ENCODE results near the gene TACC3. TPM values are rescaled to one million over a fixed set of nuclear protein-coding genes. Genes with fewer than 3 reads are reported as not detected.

Gene TACC3
- total RNA-seq, 1 experiment from 2014 or later, result 156 TPM

- no peaks in the 10 kb centered on the region for H3K36me3 Mint-ChIP-seq (ENCODE audit: insufficient read depth in 1 of 3, low read depth in 3 of 3)
- Histone ChIP-seq H3K27me3 (ENCODE audit: insufficient read depth, low read length) (no peaks in the 10 kb centered on the region), H2AFZ (ENCODE audit: low read length) (no peak overlapping the region), H2BK20ac (ENCODE audit: low read depth, low read length, poor library complexity, severe bottlenecking) (no peak overlapping the region), H4K91ac (ENCODE audit: insufficient read length, low read depth, low read length) (no peak overlapping the region), H3K4me1 (ENCODE audit: insufficient read depth, low read length) (no peaks in the 10 kb centered on the region), H3K9me3 (ENCODE audit: control insufficient read depth, low read depth, low read length) (no peaks in the 10 kb centered on the region), H3K4me2 (ENCODE audit: insufficient read depth, insufficient read length, low read length) (no peak overlapping the region), H3K79me1 (ENCODE audit: insufficient read depth, low read depth, low read length, poor library complexity, severe bottlenecking) (no peaks in the 10 kb centered on the region), H3K23me2 (ENCODE audit: insufficient read length, low read depth, low read length, poor library complexity, severe bottlenecking) (no peaks in the 10 kb centered on the region), H3K9ac (ENCODE audit: extremely low read depth, insufficient read length, low read length) (no peak overlapping the region), H3T11ph (ENCODE audit: low read length) (no peak overlapping the region), H3K14ac (ENCODE audit: insufficient read depth, low read length) (no peak overlapping the region), H3K18ac (ENCODE audit: insufficient read length, low read depth, low read length) (no peak overlapping the region), H2BK120ac (ENCODE audit: low read depth, low read length, poor library complexity, severe bottlenecking) (no peak overlapping the region), H4K5ac (ENCODE audit: insufficient read length, low read depth, low read length) (no peak overlapping the region), H2BK12ac (ENCODE audit: insufficient read length, low read depth, low read length) (no peak overlapping the region), H4K20me1 (ENCODE audit: control insufficient read depth, insufficient read depth, insufficient read length) (no peaks in the 10 kb centered on the region), H3K56ac (ENCODE audit: insufficient read length, low read depth, low read length) (no peak overlapping the region), H2BK5ac (ENCODE audit: insufficient read length, low read length) (no peak overlapping the region), H3K27ac (ENCODE audit: insufficient read length, low read depth, low read length) (no peak overlapping the region), H2BK15ac (ENCODE audit: low read depth, low read length) (no peak overlapping the region), H3K4ac (ENCODE audit: low read depth, low read length) (no peak overlapping the region), H3K23ac (ENCODE audit: insufficient read length, low read depth, low read length) (no peak overlapping the region), H2AK5ac (ENCODE audit: insufficient read length, low read length) (no peak overlapping the region), H3K79me2 (ENCODE audit: insufficient read depth, low read length) (no peaks in the 10 kb centered on the region), H4K8ac (replicated peaks; ENCODE audit: insufficient read length, low read depth, low read length) (no peak overlapping the region)
- WGBS (ENCODE audit: extremely low coverage, insufficient read length, low lambda C conversion rate), result no CpG with 5 or more reads among the region's 25 CpGs
- peaks cover 7% of the 10 kb centered on the region for H3K27me3 Mint-ChIP-seq (ENCODE audit: low read depth)
- DNase-seq, result no peak
- H3K27ac Mint-ChIP-seq, result no peak overlapping the region
- H3K9me3 Mint-ChIP-seq, result no peaks in the 10 kb centered on the region
- no peak overlapping the region for H3K4me3 Mint-ChIP-seq
- H3K4me1 Mint-ChIP-seq, result peaks cover 12 to 28% of the 10 kb centered on the region in 2 experiments
- TF ChIP-seq, protein P1, sequence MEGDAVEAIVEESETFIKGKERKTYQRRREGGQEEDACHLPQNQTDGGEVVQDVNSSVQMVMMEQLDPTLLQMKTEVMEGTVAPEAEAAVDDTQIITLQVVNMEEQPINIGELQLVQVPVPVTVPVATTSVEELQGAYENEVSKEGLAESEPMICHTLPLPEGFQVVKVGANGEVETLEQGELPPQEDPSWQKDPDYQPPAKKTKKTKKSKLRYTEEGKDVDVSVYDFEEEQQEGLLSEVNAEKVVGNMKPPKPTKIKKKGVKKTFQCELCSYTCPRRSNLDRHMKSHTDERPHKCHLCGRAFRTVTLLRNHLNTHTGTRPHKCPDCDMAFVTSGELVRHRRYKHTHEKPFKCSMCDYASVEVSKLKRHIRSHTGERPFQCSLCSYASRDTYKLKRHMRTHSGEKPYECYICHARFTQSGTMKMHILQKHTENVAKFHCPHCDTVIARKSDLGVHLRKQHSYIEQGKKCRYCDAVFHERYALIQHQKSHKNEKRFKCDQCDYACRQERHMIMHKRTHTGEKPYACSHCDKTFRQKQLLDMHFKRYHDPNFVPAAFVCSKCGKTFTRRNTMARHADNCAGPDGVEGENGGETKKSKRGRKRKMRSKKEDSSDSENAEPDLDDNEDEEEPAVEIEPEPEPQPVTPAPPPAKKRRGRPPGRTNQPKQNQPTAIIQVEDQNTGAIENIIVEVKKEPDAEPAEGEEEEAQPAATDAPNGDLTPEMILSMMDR (conservative IDR thresholded peaks at IDR 0.05), result no peak
Observed at GRCh38 chr4:1760521-1761071, 39.3 kb downstream of the TACC3 start.
